GM12891 (cell line): ENCODE data around the gene NDST1.

Experiments used
- PAX5 ChIP-seq: IDR thresholded peaks from 2 replicates; pipeline ENCODE4 v1.6.1; 2011; ENCODE audit warnings: low read length, moderate library complexity, mild to moderate bottlenecking; ENCODE audit not compliant: insufficient read depth, severe bottlenecking
- POLR2A ChIP-seq: IDR thresholded peaks from 2 replicates; pipeline ENCODE4 v1.6.1; 2011; ENCODE audit warnings: low read depth, low read length, control low read depth
- POLR2AphosphoS5 ChIP-seq: IDR thresholded peaks from 2 replicates; pipeline ENCODE4 v1.6.1; 2011; ENCODE audit warnings: low read depth, low read length, control low read depth

GRCh38 chr5:150590979-150591695 is 83.2 kb downstream of the NDST1 start:
- TF ChIP-seq PAX5 = no peak
- no peak for TF ChIP-seq POLR2AphosphoS5
- no peak for TF ChIP-seq POLR2A
